Superior temporal gyrus (tissue), 1 donor: Measurements from ENCODE around the gene WDR90.
"Not testable (repeated sequence)": the region's sequence is repeated elsewhere in the genome, so short reads cannot be mapped to it uniquely, and the experiment has no call there.

Source experiments
- DNase-seq: peaks from one replicate; pipeline ENCODE4 v3.0.0-alpha.2; 2016; ENCODE audit errors: extremely low spot score

WDR90 gene

DNA sequence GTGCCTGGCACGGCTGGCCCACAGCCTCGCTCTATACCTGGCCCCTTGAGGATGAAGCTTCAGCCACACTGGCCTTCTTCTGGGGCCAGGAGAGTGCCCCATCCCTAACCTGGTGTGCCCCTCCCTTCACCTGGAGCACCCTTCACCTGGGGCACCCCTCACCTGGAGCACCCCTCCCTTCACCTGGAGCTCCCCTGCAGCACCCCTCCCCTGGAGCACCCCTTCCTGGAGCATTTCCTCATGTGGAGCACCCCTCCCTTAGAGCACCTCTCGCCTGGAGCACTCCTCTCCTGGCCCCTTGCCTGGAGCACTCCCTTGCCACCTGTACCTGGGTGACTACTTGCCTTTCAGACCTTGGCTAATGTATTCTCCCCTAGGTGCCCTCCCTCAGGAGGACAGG is 58.9 kb downstream of the WDR90 start:
- DNase-seq = no peak

DNA sequence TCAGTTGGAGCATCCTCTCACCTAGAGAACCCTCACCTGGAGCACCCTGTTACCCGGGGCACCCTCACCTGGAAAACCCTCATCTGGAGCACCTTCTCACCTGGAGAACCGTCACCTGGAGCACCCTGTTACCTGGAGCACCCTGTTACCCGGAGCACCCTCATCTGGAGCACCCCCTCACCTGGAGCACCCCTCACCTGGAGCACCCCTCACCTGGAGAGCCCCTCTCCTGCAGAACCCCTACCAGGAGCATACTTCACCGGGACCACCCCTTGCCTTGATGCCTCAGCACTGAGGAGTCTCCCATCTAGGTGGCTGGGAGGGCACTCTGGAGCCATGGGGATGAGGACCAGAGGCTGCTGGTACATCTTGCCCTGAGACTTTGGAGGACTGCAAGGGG is 59.8 kb downstream of the WDR90 start:
- no peak for DNase-seq

DNA sequence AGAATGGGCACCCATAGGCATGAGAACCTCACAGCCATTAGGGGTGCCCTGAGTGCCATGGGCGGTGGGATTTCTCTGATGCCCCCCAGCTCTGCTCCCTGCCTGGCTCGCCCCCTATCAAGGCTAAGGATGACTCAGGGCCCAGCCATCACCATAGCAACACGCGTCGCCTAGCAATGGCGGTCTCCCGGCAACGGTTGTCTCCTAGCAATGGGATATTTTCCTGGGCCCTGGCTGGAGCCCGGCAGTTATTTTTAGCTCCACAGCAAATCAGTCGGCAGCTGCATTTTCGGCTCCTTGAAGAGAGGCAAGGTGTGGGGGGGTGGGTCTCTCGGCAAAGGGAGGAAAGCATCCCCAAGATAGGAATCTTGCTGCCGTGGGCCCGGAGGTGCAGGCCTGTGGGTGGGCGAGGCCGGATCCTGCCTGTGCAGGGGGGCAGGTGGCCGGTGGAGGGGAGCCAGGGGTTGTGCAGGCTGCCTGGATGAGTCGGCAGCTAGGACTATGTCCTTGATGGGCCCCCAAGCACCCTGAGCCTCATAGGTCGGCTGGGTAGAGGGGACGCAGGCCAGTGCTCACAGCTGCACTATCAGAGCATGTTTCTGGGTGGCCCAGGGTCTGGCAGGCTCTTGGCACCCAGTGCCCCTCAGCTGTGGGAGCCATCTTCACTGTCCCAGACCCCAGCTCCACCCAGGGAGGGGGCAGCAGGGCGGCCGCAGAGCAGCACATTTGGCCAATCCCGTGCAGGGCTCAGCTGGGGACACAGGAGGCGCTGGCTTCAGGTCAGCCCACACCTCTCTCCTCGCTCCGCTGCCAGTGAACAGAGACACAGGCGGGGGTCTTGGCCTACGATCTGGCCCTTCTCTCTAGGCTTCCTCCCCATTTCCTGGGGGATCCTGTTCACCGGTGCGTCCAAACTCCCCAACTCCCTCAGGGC is 60.7 kb downstream of the WDR90 start:
- peak; percentile 92 for DNase-seq

DNA sequence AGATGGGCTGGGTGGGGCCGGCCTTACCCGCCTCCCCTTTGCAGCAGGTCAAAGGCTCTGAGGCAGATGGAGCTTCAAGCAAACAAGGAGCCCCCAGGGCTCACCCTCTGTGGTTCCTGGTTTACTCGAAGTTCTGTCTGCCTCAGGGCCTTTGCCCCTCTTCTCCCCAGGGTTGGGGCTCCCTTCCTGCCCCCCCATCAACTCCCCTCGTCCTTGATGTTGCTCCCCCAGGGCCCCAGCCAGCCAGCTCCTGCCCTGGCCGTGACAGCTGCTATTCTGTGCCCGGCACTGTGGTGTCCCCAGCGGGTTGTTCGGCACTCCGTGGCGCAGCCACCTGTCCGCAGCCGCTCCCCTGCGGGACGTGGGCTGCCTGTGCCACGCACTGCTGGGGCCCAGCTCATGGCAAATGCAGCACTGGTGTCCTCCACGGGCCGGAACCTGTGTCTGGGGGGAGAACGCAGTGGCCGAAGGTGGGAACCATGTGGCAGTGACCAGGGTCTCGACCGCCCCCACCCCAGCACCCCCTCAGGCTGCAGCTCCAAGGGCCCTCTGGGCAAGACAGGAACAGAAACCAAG is 61.4 kb downstream of the WDR90 start:
- DNase-seq = no peak

DNA sequence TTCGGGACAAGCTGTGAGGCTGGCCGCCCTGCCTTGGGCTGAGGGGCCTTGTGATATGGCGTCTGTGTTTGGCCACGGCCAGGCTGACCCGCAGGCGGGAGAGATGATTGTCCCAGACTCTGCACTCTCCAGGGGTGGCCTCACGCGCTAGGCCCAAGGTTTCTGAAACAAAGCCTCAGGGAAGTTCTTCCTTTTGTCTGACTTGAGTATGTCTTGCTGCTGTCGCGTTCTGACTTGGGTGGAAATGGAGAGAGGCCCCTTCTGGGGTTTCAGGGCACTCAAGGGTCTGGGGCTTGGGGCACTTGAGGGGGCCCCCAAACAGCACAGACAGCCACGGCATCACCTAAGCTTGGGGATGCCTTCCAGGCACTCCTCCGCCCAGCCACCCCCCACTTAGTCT is 61.9 kb downstream of the WDR90 start:
- DNase-seq = no peak

DNA sequence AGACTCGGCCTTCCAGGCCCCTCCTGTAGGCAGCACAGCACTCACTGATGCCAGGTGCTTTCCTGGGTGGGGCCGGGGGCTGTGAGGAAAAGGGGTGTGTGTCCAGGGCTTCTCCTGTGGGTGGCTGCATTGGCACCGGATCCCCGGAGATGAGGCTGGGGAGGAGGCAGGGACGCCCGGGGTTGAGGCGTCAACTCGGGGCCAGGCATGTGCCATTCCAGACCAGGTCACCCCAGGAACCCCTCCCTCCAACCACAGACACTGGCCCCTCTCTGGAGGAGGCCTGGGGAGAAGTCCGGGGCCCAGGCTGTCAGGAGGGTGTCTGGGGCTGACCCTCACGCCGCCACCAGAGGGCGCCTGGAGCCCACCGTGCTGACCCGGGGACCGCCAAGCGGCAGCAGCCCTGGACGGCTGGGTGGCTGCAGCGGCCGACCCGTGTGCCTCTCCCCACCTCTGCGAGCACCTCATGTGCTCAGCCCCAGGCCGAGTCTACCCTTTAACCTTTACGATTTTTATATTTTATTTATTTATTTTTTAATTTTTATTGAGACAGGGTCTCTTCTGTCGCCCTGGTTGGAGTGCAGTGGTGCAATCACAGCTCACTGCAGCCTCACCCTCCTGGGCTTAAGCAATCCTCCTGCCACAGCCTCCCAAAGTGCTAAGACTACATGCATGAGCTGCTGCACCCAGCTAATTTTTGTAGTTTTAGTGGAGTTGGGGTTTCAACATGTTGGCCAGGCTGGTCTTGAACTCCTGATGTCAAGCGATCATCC is 62.6 kb downstream of the WDR90 start:
- DNase-seq = peak; percentile 79

DNA sequence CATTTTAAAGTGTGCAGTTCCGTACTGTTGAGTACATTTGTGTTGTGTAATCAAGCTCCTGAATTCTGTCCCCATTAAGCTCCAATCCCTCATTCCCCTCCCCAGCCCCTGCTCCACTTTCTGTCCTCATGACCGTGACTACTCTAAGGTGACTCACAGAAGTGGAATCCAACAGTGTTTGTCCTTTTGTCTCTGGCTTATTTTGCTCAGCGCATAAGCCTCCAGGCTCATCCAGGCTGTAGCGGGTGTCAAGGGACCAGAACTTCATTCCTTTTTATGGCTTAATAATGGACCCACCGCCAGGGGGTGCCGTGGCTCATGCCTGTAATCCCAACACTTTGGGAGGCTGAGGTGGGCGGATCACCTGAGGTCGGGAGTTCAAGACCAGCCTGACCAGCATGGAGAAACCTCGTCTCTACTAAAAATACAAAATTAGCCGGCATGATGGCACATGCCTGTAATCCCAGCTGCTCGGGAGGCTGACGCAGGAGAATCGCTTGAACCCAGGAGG is 63.6 kb downstream of the WDR90 start:
- not testable (repeated sequence) for DNase-seq

DNA sequence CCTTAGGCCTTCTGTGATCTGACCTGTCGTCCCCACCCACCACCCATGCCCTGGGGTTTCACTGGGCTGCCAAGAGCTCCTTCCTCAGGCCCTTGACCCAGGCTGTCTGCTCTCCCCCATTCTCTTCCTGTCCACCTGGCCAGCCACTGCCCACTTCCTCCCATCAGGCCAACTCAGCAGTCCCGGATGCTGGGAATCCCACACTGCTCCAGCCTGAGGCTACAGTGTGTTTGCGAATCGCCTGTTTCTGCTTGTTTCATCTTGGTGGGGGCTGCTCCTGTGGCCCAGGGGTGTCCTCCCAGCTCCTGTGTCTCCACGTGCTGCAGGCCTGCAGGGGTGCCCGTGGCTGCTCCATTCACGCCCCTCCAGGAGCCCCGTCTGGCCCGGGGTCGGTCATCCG is 64.9 kb downstream of the WDR90 start:
- no peak for DNase-seq

DNA sequence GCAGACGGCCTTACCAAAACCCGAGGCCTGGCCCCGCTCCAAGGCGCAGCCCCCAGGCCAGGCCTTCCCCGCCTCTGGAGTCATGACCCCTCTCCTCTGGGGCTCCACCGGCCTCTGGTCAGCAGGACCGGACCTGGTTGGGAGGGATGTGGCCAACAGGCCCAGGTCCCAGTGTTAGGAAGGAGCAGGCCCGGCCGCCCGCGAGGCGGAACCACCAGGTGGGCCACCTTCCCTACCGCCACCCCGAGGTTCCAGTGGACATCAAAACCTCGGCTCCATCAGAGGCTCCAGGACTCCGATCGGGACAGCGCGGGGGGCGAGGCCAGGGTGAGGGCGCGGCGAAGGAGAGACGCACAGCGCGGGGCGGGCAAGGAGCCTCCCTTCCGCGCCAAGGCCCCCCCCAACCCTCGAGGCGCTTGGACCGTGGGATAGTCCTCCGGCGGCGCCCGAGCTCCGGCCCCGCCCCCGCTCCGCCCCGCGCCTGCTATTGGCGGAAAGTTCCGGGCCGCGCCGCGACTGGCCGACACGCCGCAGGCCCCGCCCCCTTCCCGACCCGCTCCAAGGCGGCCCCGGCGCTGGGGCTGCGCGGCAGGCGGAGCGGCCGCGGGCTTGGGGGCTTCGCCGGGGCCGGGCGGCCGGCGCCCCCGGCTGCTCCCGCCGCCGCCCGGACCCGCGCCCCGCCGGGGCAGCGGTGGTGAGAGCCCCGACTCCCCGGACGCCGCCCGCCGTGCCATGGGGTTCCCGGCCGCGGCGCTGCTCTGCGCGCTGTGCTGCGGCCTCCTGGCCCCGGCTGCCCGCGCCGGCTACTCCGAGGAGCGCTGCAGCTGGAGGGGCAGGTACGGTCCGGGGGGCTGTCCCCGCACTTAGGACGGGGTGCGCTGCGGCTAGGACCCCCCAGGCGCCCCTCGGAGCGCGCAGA is 65.7 kb downstream of the WDR90 start, which contains the start of gene METRN:
Gene METRN (plus strand): TSS at position 561 of the 919 bp plus-strand sequence. CDS start 172 bp downstream, at position 733.
- DNase-seq = peak; percentile 87

DNA sequence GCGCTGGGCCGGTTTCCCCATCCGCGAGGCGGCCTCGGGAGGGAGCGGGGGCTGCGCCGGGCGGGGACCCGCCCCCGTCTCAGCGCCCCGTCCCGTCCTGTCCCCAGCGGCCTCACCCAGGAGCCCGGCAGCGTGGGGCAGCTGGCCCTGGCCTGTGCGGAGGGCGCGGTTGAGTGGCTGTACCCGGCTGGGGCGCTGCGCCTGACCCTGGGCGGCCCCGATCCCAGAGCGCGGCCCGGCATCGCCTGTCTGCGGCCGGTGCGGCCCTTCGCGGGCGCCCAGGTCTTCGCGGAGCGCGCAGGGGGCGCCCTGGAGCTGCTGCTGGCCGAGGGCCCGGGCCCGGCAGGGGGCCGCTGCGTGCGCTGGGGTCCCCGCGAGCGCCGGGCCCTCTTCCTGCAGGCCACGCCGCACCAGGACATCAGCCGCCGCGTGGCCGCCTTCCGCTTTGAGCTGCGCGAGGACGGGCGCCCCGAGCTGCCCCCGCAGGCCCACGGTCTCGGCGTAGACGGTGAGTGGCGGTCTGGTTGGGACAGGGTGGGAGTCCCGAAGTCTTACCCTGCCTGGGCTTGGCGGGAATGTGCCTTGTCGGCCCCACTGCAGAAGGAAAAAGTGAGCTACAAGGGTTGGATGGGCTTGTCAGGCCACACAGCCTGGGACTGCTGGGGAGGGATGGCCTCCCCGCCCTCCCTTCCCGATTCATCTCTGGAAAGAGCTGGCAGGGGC is 66.5 kb downstream of the WDR90 start:
- no peak for DNase-seq

DNA sequence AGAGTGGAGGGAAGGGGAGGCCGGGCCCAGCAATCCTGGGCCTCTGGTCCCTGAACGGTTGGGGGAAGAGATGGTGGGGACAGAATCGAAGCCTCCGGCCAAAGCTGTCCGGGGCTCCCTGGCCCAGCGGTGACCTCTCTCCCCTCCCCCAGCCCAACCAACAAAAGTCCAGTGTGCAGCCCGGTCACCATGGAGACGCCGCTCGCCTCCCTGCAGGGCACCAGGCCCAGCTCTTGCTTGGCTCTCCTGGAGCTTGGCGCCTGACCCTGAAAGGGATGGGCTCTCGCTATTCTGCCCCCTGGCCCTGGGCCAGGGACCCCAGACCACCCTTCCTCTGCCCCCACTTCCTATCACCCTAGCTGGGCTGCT is 67.0 kb downstream of the WDR90 start:
- DNase-seq = peak; percentile 90

DNA sequence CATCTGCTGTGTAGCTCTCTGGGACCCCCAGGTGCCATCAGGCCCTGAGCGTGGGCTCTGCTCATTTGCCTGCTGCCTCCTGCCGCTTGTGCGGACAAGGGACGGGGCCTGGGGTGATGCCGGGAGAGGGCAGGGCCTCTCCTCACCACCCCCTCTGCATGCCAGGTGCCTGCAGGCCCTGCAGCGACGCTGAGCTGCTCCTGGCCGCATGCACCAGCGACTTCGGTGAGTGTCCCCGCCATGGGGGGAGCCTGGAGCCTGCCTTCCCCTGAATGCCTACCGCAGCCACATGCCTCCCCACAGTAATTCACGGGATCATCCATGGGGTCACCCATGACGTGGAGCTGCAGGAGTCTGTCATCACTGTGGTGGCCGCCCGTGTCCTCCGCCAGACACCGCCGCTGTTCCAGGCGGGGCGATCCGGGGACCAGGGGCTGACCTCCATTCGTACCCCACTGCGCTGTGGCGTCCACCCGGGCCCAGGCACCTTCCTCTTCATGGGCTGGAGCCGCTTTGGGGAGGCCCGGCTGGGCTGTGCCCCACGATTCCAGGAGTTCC is 67.7 kb downstream of the WDR90 start:
- no peak for DNase-seq
